Ureter (tissue), 1 donor: ENCODE results near the gene EMD. TPM values are rescaled to one million over a fixed set of nuclear protein-coding genes. Genes with fewer than 3 reads are reported as not detected.
"Not testable (repeated sequence)": the region's sequence is repeated elsewhere in the genome, so short reads cannot be mapped to it uniquely, and the experiment has no call there.

Experiments used
- DNase-seq: peaks from one replicate; pipeline ENCODE4 v3.0.0-alpha.2; 2020; ENCODE audit warnings: low spot score
- total RNA-seq: library from RNA; stranded (reverse); gene quantifications from one replicate; pipeline ENCODE4 v1.2.4, GENCODE V29; 2023
- donor health status: DM: yes; HTN: yes; CAD: no.

Gene EMD
- total RNA-seq, 1 donor from 2014 or later, result 80.4 TPM

GRCh38 chrX:154371017-154371788 is 7.9 kb upstream of the EMD start:
- peak; percentile 94 for DNase-seq

DNA sequence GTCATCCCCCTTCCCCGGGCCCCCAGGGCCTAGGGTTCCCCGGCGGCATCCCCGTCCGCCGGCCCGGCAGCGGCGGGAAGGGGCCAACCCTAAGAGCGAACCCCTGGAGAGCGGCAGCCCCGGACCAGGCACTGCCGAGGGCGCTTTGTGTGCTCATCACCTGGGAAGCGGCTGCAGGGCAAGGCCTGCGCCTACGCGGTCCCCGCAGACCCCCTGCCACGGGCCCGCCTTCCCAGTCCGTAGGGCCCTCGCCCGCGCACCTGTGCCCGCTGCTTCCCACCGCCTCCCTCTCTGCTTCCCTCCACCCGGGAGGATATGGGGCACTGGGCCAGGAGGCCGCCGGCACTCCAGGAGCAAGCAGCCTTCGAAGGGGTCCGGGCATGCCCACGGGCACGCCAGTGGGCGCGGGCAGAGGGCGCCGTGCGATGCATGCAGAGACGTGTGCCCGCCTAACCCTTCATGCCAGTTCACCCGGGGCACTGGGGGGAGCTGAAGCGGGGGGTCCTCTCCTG is 7.2 kb upstream of the EMD start:
- no peak for DNase-seq

- DNase-seq, result no peak
These were observed 6.5 kb upstream of the EMD start for GRCh38 chrX:154372612-154373022.

GRCh38 chrX:154373340-154374306 is 5.5 kb upstream of the EMD start:
- peak; percentile 75 for DNase-seq

- no peak for DNase-seq
These were observed 4.6 kb upstream of the EMD start, which contains the start of gene FLNA for GRCh38 chrX:154374313-154375155. TSS of gene FLNA (minus strand) at chrX:154374634. CDS start at chrX:154371245, 3,389 bp downstream.

DNA sequence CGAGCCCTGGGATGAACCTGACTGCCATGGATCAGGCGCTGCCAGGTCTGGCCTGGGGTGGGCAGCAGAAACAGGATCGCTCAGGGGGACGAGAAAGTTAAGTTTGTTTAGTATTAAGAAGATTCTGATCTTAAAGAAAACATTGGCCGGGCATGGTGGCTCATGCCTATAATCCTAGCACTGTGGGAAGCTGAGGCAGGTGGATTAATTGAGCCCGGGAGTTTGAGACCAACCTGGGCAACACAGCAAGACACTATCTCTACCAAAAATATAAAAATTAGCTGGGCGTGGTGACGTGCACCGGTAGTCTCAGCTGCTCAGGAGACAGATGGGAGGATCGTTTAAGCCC is 4.0 kb upstream of the EMD start:
- no peak for DNase-seq

DNA sequence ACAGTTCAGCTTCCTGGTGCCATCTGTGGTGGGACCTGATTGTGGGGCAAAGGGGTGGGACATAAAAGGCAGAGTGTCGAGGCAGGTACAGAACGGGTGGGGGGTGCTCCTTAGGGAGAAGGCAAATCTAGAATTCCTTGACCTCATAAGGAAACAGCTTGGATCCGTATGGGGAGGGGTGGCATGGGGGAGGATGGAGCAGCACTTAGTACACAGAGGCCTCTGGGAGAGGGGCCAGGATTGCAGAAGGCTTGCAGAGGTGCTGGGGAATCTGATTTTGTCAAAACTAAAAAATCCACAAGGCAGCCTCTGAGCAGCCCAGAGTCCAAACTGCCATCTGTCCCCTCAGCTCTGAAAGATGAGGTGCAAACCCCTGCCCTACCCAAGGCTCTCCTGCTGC is 2.3 kb upstream of the EMD start:
- DNase-seq, result no peak

GRCh38 chrX:154378059-154378798 is 866 bp upstream of the EMD start:
- DNase-seq, result peak; percentile 81

DNA sequence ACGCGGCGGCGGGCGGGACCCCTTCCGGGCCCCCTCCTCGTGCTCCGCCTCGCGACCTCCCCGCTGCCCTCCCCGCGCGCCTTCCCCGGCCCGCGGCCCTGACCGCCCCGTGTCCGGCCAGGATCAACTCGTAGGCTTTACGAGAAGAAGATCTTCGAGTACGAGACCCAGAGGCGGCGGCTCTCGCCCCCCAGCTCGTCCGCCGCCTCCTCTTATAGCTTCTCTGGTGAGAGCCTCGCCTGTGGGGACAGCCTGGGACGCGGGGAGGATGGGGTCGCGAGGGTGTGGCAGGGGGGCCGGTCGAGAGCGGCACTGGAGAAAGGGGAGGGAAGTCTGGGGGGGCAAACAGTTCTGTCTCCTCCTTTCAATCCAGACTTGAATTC is 465 bp downstream of the EMD start:
- DNase-seq, result no peak

- no peak for DNase-seq
These were observed 1.1 kb downstream of the EMD start for GRCh38 chrX:154380153-154380552.

- no peak for DNase-seq
These were observed 1.7 kb downstream of the EMD start for GRCh38 chrX:154380787-154381186.

DNA sequence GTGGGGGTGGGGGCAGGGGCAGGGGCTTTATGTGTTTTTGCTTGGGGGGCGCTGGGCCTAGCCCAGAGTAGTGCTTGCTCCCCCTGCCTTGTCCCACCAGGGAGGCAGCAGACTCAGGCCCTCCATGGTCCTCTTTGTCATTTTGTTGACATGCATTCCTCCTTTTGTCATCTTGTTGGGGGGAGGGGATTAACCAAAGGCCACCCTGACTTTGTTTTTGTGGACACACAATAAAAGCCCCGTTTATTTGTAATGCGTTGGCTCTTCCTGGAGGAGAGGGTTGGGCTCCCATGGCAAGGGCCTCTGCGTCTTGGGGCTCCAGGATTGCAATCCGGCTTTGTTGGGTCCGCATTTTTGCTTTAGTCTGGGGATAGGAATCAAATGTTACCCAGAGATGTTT is 2.2 kb downstream of the EMD start:
- DNase-seq, result no peak

- DNase-seq, result no peak
These were observed 3.5 kb downstream of the EMD start for GRCh38 chrX:154382483-154383069.

DNA sequence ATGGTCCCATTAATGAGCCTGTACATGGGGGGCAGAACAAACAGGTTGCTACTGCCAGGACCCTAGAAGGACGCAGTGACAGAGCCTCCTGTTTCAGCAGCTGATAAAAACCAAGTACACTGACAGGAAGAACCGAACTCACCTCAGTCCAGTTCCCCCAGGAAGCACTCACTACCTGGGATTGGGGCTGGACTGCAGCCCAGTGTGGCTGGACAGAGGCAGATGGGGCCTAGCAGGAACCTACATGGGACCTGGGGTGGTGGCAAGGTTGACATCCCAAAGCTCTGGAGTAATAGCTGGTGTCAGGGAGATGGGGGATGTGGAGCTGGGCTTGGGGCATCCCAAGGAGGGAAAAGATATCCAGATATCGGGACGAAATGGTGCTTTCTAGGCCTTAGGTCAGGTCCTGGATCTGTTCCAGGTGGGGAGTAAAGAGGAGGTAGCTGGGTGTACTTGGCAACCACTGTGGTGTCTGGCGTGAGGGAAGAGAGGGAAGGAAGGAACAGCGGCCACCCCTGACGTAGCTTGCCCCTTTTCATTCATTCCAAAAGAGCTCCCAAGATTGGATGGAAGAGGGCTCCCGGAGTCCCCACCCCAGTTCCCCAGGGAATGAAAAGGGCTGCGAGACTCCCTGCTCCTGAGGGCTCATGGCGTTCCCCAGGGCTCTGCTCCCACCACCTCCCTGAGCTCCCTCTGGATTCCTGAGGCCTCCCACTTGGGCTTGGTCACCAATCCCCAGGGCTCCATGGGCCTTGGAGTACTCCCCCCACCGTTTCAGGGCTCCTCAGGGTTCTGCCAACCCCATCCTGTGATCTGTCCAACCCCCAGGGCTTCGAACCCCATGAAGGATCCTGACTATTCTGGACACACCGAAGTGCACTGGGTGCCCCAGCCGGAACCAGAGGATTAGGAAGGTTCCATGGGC is 4.5 kb downstream of the EMD start:
- no peak for DNase-seq

DNA sequence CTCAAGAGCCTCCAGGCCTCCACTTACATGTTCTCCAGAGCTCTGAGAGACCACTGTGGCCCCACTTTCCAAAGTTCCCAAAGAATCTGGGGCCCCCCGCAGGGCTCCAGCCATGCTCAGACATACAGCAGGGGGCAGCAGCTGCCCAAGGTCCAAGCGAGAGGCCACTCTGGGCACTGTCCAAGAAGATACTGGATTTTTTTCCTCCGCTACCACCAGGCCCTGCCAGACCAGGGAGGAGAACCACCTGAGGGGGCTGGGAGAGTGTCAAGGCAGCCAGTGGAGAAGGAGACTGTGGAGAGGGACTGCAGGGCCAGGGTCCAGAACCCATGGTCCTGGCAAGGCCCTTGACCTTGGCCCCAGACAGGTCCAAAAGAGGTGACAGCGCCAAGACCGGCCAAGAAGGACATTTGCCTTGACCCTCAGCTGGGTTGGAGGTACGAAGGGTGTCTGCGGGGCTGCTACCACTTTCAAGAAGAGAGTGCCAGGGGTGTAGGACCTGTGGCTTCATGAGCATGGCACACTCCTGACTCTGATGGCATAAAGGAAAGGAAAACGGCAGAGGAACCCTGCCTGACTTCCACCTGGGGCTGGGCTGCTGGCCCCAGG is 5.3 kb downstream of the EMD start:
- no peak for DNase-seq

DNA sequence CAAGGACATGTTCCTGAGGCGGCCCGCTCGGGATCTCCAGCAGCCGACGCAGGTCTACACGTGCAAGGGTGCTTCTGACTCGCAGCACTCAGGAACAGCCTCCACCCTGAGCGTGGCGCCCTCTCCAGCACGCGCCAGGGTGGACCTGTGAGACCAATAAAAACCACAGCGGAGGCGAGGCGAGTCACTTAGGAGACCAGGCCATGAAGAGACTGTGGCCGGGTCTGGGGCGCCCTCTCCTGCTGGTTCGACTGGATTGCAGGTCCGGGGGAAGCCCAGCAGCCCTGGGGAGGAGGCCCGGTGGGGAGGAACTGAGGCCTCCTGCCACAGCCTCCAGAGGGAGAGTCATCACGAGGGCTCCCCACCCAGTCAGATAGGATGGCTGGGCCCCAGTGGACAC is 9.0 kb downstream of the EMD start:
- DNase-seq, result not testable (repeated sequence)

GRCh38 chrX:154388649-154389048 is 9.6 kb downstream of the EMD start:
- DNase-seq, result not testable (repeated sequence)

DNA sequence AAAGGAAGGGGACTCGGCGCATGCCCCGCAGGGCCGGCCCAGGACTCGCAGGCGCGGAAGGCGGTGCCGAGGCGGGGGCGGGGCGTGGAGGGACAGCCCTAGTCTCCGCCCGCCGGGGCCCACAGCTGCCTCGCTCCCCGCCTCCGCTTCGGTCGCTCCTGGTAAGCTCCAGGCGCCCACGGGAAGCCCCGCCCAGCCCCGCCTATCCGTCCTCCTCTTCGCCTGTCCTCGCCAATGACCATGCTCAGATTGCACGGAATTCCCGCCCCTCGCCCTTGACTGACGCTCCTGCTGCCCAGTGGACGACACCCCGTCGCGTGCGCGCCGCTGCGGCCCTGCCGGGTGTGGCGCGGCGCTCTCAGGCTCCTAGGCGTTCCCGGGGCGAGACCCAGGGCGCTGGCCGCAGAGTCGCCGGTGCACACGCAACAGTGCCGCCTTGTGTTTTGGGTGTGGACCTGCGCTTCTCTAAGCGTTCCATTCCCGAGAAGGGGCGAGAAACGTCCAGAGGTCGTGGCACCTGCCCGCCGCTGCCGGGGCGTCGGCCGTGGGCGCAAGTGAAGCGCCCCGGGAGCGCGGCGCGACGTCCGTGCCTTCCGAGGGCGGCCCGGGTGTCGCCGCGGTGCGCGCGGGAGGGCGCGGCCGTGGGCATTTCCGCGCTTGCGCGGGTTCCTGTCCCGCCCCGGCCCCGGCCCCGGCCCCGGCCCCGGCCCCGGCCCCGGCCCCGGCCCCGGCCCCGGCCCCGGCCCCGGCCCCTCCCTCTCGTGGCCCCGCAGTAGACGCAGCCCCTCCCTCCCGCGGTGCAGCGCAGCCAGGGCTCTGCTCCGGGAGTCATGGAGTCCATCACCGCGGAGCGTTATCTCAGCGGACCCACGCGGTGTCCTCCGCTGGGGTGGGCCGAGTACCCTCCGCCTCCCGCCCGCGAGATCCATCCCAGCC is 11.0 kb downstream of the EMD start:
- not testable (repeated sequence) for DNase-seq
